GM12878 (cell line): ENCODE results near the gene SYNM. TPM values are rescaled to one million over a fixed set of nuclear protein-coding genes. Genes with fewer than 3 reads are reported as not detected.

Experiments used
- CBX3 ChIP-seq: fragments of 200-600 bp; sonication (generic); IDR thresholded peaks from 2 replicates; pipeline ENCODE4 v1.6.1; 2016; ENCODE audit warnings: low read depth, borderline replicate concordance
- CEBPB ChIP-seq, 2 experiments: fragments of 150-350 bp in 1 of 2; IDR thresholded peaks; 2 replicates each; pipeline ENCODE4 v1.6.1; 2012 to 2014; ENCODE audit warnings: low read depth in 2 of 2, low read length in 2 of 2, borderline replicate concordance in 1 of 2, inconsistent platforms in 1 of 2
- EP300 ChIP-seq, 2 experiments: fragments of 150-350 bp in 1 of 2; IDR thresholded peaks; 2 replicates each; pipeline ENCODE4 v1.6.1; 2011 to 2012; ENCODE audit warnings: low read depth in 2 of 2, low read length in 2 of 2, borderline replicate concordance in 1 of 2, improper control_type of control experiment in 1 of 2, inconsistent platforms in 1 of 2; ENCODE audit not compliant: control insufficient read depth in 1 of 2
- FOS ChIP-seq: IDR thresholded peaks from 3 replicates; pipeline ENCODE4 v1.6.1; 2011; ENCODE audit warnings: borderline replicate concordance; ENCODE audit not compliant: insufficient read length; ENCODE audit errors: extremely low read depth
- HDGF ChIP-seq: fragments of 450-650 bp; IDR thresholded peaks from 2 replicates; pipeline ENCODE4 v1.6.1; 2016; ENCODE audit warnings: antibody characterized with exemption
- IKZF2 ChIP-seq, 2 experiments: fragments of 450-650 bp; IDR thresholded peaks; 2 replicates each; pipeline ENCODE4 v1.6.1; 2017; ENCODE audit warnings: mild to moderate bottlenecking in 2 of 2, moderate library complexity in 2 of 2
- LARP7 ChIP-seq: fragments of 450-650 bp; IDR thresholded peaks from 2 replicates; pipeline ENCODE4 v1.6.1; 2017; ENCODE audit warnings: mild to moderate bottlenecking
- MEF2A ChIP-seq: IDR thresholded peaks from 2 replicates; pipeline ENCODE4 v1.6.1; 2011; ENCODE audit warnings: low read depth, mild to moderate bottlenecking, low read length, moderate library complexity; ENCODE audit not compliant: insufficient read depth
- MTA3 ChIP-seq: IDR thresholded peaks from 2 replicates; pipeline ENCODE4 v1.6.1; 2012; ENCODE audit warnings: low read length, inconsistent platforms, borderline replicate concordance
- NFXL1 ChIP-seq: fragments of 450-650 bp; IDR thresholded peaks from 2 replicates; pipeline ENCODE4 v1.6.1; 2017; ENCODE audit warnings: antibody characterized with exemption, mild to moderate bottlenecking, borderline replicate concordance
- POLR2A ChIP-seq: IDR thresholded peaks from 2 replicates; pipeline ENCODE4 v1.6.1; 2011; ENCODE audit warnings: low read depth, mild to moderate bottlenecking, low read length
- SMARCA5 ChIP-seq: fragments of 450-650 bp; IDR thresholded peaks from 2 replicates; pipeline ENCODE4 v1.6.1; 2017; ENCODE audit warnings: mild to moderate bottlenecking
- SUPT20H ChIP-seq: IDR thresholded peaks from 2 replicates; pipeline ENCODE4 v1.6.1; 2011; ENCODE audit warnings: low read depth, mild to moderate bottlenecking, low read length, moderate library complexity, borderline replicate concordance; ENCODE audit not compliant: control insufficient read depth
- TARDBP ChIP-seq: IDR thresholded peaks from 2 replicates; pipeline ENCODE4 v1.6.1; 2016; ENCODE audit warnings: borderline replicate concordance
- TBL1XR1 ChIP-seq: IDR thresholded peaks from 2 replicates; pipeline ENCODE4 v1.6.1; 2012; ENCODE audit warnings: low read depth, low read length, improper control_type of control experiment
- TCF12 ChIP-seq: IDR thresholded peaks from 2 replicates; pipeline ENCODE4 v1.6.1; 2011; ENCODE audit warnings: low read depth, mild to moderate bottlenecking, low read length
- ZNF217 ChIP-seq: fragments of 450-650 bp; IDR thresholded peaks from 2 replicates; pipeline ENCODE4 v1.6.1; 2017; ENCODE audit warnings: antibody characterized with exemption, mild to moderate bottlenecking
- polyA plus RNA-seq, 11 experiments: library from polyadenylated mRNA; depleted of rRNA in 4 of 11; unstranded in 6 of 11; stranded (reverse) in 5 of 11; fragments of >200 nt; fragmentation: Nextera tagmentation in 4 of 11; fragmentation: Illumina TruSeq in 1 of 11; extraction: Ambion mirVana in 4 of 11; extraction: Trizol in 1 of 11; gene quantifications; 1 replicate in 1 of 11; 2 replicates in 10 of 11; pipeline versions ENCODE4 v1.2.1 to v1.2.3, GENCODE V29; 2011 to 2016; ENCODE audit warnings: inconsistent platforms in 2 of 11, missing spikeins in 2 of 11, low read depth in 1 of 11
- total RNA-seq, 4 experiments: library from RNA; depleted of rRNA in 3 of 4; stranded (reverse); fragments of >200 nt in 3 of 4; fragmentation: Illumina TruSeq in 1 of 4; extraction: Trizol in 1 of 4; gene quantifications; 2 replicates each; pipeline versions ENCODE4 v1.2.1 to v1.2.3, GENCODE V29; 2013 to 2021
- TF ChIP-seq, protein P1 (sequence below): fragments of 450-650 bp; formaldehyde crosslinking; IDR thresholded peaks from 2 replicates; pipeline ENCODE4 v1.4.0; 2022; ENCODE audit warnings: mild to moderate bottlenecking, moderate library complexity
- TF ChIP-seq, protein P2 (sequence below): IDR thresholded peaks from 2 replicates; pipeline ENCODE4 v1.6.1; 2011; ENCODE audit warnings: low read depth, low read length, improper control_type of control experiment, borderline replicate concordance
- TF ChIP-seq, protein P3 (sequence below): fragments of 450-650 bp; IDR thresholded peaks from 2 replicates; pipeline ENCODE4 v1.6.1; 2017; ENCODE audit warnings: mild to moderate bottlenecking, low read depth, inconsistent platforms; ENCODE audit not compliant: poor library complexity, severe bottlenecking

The SYNM gene
- total and polyA plus RNA-seq, 10 of the 15 experiments (the other 5 are each of a cell fraction or from before 2014, with no cell fraction given): 0.05 to 1.1 (median 0.89) TPM; not detected in 1

DNA sequence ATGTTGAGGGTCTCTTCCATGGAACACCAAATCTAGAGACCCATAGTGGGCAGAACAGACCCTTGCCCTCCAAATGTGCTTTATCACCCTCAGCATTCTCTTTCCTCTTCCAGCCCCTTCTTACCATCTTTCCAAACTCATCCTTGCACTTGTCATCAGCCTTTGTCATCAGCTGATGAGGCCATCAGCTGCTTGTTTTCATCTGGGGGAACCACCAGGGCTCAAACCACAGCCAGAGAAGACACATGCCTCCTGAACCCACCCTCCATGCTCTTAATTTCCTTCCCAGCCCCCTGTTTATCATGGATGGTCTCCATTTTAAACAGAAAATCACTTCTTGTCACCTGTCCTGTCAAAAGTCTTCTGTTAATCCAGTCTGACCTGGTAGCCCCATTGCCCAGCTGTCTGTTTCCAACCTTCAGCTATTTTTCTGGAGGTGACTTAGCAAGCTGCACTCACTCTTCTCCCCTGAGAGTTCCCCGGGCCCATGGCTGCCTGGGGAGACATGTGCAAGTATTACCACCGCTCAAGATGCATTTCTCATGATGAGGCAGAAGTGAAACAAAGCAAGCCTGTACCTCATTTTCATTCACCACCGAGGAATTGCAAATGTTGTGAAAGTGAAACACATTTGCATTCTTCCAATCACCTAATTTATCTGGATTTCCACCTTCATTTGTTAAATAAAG, 14.7 kb upstream of the SYNM start (continued):
- TF ChIP-seq NFXL1 (no peak), TCF12 (peak; percentile 37; the same call in 1 of the 2 replicates), SMARCA5 (no peak), LARP7 (no peak), CEBPB (IDR thresholded peaks at IDR 0.05; ENCODE audit: borderline replicate concordance in 1 of 2, low read depth in 2 of 2, low read length in 2 of 2) (no peak), MTA3 (no peak), FOS (no peak), TARDBP (no peak), IKZF2 (IDR thresholded peaks at IDR 0.05) (peak; percentile 70 to 93), CBX3 (no peak), MEF2A (no peak), ZNF217 (no peak), EP300 (IDR thresholded peaks at IDR 0.05; ENCODE audit: borderline replicate concordance in 1 of 2, control insufficient read depth in 1 of 2, low read depth in 2 of 2, low read length in 2 of 2) (peak; percentile 74 to 83; a peak in 3 of 4 replicates), POLR2A (no peak), TBL1XR1 (peak; percentile 71; the same call in 1 of the 2 replicates), HDGF (no peak), SUPT20H (no peak)
- TF ChIP-seq, protein P1, sequence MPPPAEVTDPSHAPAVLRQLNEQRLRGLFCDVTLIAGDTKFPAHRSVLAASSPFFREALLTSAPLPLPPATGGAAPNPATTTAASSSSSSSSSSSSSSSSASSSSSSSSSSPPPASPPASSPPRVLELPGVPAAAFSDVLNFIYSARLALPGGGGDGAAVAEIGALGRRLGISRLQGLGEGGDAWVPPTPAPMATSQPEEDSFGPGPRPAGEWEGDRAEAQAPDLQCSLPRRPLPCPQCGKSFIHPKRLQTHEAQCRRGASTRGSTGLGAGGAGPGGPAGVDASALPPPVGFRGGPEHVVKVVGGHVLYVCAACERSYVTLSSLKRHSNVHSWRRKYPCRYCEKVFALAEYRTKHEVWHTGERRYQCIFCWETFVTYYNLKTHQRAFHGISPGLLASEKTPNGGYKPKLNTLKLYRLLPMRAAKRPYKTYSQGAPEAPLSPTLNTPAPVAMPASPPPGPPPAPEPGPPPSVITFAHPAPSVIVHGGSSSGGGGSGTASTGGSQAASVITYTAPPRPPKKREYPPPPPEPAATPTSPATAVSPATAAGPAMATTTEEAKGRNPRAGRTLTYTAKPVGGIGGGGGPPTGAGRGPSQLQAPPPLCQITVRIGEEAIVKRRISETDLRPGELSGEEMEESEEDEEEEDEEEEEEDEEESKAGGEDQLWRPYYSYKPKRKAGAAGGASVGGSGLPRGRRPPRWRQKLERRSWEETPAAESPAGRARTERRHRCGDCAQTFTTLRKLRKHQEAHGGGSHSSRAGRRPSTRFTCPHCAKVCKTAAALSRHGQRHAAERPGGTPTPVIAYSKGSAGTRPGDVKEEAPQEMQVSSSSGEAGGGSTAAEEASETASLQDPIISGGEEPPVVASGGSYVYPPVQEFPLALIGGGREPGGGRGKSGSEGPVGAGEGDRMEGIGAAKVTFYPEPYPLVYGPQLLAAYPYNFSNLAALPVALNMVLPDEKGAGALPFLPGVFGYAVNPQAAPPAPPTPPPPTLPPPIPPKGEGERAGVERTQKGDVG (CRISPR knock-in tag): no peak
- TF ChIP-seq, protein P2, sequence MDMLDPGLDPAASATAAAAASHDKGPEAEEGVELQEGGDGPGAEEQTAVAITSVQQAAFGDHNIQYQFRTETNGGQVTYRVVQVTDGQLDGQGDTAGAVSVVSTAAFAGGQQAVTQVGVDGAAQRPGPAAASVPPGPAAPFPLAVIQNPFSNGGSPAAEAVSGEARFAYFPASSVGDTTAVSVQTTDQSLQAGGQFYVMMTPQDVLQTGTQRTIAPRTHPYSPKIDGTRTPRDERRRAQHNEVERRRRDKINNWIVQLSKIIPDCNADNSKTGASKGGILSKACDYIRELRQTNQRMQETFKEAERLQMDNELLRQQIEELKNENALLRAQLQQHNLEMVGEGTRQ: peak; percentile 12; the same call in 1 of the 2 replicates
- TF ChIP-seq, protein P3, sequence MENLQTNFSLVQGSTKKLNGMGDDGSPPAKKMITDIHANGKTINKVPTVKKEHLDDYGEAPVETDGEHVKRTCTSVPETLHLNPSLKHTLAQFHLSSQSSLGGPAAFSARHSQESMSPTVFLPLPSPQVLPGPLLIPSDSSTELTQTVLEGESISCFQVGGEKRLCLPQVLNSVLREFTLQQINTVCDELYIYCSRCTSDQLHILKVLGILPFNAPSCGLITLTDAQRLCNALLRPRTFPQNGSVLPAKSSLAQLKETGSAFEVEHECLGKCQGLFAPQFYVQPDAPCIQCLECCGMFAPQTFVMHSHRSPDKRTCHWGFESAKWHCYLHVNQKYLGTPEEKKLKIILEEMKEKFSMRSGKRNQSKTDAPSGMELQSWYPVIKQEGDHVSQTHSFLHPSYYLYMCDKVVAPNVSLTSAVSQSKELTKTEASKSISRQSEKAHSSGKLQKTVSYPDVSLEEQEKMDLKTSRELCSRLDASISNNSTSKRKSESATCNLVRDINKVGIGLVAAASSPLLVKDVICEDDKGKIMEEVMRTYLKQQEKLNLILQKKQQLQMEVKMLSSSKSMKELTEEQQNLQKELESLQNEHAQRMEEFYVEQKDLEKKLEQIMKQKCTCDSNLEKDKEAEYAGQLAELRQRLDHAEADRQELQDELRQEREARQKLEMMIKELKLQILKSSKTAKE: peak; percentile 60
